OCI-LY7 (cell line): ENCODE measurements around the gene TRMT10A. TPM values are rescaled to one million over a fixed set of nuclear protein-coding genes. Genes with fewer than 3 reads are reported as not detected.

Source experiments
- BruUV-seq: library from RNA; stranded (reverse); fragments of 400-500 nt; replicated peaks from 2 replicates; lab custom pipeline; 2021; lab: Mats Ljungman, UMichigan
- CTCF ChIA-PET: fragments of 300-600 bp; sonication (Branson Sonifier 250); formaldehyde crosslinking; loops from one replicate; lab custom pipeline; 2022; ENCODE audit warnings: antibody characterized with exemption; ENCODE audit not compliant: unreplicated experiment; lab: Charles Lee
- POLR2A ChIA-PET: fragments of 300-600 bp; sonication (Branson Sonifier 250); formaldehyde crosslinking; loops from one replicate; lab custom pipeline; 2022; ENCODE audit warnings: antibody characterized with exemption; lab: Charles Lee
- DNase-seq: peaks from one replicate; pipeline ENCODE4 v3.0.0-alpha.2; 2015; ENCODE audit warnings: low spot score
- H2AFZ ChIP-seq: fragments of 200-600 bp; sonication (generic), shearing (Covaris generic); 2 replicates; pipeline ENCODE4 v1.6.1; 2014; ENCODE audit warnings: mild to moderate bottlenecking, antibody characterized with exemption, low read length, moderate library complexity
- H3K27ac ChIP-seq: fragments of 200-600 bp; sonication (generic); 2 replicates; pipeline ENCODE4 v1.5.1; 2014; ENCODE audit warnings: mixed run types, low read depth, mild to moderate bottlenecking, moderate library complexity, low read length, inconsistent platforms; ENCODE audit not compliant: poor library complexity, severe bottlenecking
- H3K36me3 ChIP-seq: fragments of 200-600 bp; sonication (generic); 2 replicates; pipeline ENCODE4 v1.6.1; 2014; ENCODE audit warnings: mild to moderate bottlenecking, antibody characterized with exemption, low read length, moderate library complexity, mixed read lengths; ENCODE audit not compliant: insufficient read depth
- H3K4me1 ChIP-seq: fragments of 200-600 bp; sonication (generic); 2 replicates; pipeline ENCODE4 v1.5.1; 2014; ENCODE audit warnings: mild to moderate bottlenecking, low read length; ENCODE audit not compliant: insufficient read depth, poor library complexity, severe bottlenecking
- H3K4me2 ChIP-seq: fragments of 200-600 bp; sonication (generic); 2 replicates; pipeline ENCODE4 v1.6.1; 2014; ENCODE audit warnings: mild to moderate bottlenecking, low read length
- H3K4me3 ChIP-seq: fragments of 200-600 bp; sonication (generic); 2 replicates; pipeline ENCODE4 v1.5.1; 2014; ENCODE audit warnings: mild to moderate bottlenecking, low read depth, low read length; ENCODE audit not compliant: poor library complexity, severe bottlenecking
- H3K79me2 ChIP-seq: fragments of 200-600 bp; sonication (generic); 2 replicates; pipeline ENCODE4 v1.6.1; 2016; ENCODE audit warnings: low read depth, mild to moderate bottlenecking, low read length, moderate library complexity, mixed read lengths; ENCODE audit not compliant: insufficient read depth
- H3K9me2 ChIP-seq: fragments of 200-600 bp; sonication (generic); 2 replicates; pipeline ENCODE4 v1.6.1; 2016; ENCODE audit warnings: mild to moderate bottlenecking, low read length, mixed read lengths; ENCODE audit not compliant: insufficient read depth
- H3K9me3 ChIP-seq: fragments of 200-600 bp; sonication (generic); 2 replicates; pipeline ENCODE4 v1.6.1; 2014; ENCODE audit warnings: mild to moderate bottlenecking, mixed run types, low read length, mixed read lengths
- H4K20me1 ChIP-seq: fragments of 200-600 bp; sonication (generic); 2 replicates; pipeline ENCODE4 v1.6.1; 2014; ENCODE audit warnings: mild to moderate bottlenecking, antibody characterized with exemption, low read length, moderate library complexity, mixed read lengths; ENCODE audit not compliant: insufficient read depth
- CTCF ChIP-seq: fragments of 200-600 bp; sonication (generic); conservative IDR thresholded peaks from 2 replicates; pipeline ENCODE4 v1.5.1; 2014; ENCODE audit warnings: mild to moderate bottlenecking, antibody characterized with exemption, low read length, moderate library complexity, mixed read lengths
- EZH2phosphoT487 ChIP-seq: fragments of 200-600 bp; sonication (generic); IDR thresholded peaks from 2 replicates; pipeline ENCODE4 v1.6.1; 2018; ENCODE audit warnings: low read depth, borderline replicate concordance, mild to moderate bottlenecking, mixed run types, antibody characterized with exemption, low read length, moderate library complexity, mixed read lengths
- intact Hi-C: fragments of 100-400 bp; cut with micrococcal nuclease; formaldehyde crosslinking; loops from one replicate; pipeline ENCODE4 v1.10.0; 2022; ENCODE audit not compliant: unreplicated experiment
- total RNA-seq, 2 experiments: library from RNA; depleted of rRNA in 1 of 2; stranded (reverse); fragments of >200 nt in 1 of 2; shearing (Covaris generic) in 1 of 2; gene quantifications; 2 replicates each; pipeline ENCODE4 v1.2.3, GENCODE V29; 2014 to 2022

Gene TRMT10A
- total RNA-seq, 2 experiments from 2014 or later = 7.9 to 18.8 TPM

GRCh38 chr4:99573735-99574368 is 10.0 kb upstream of the TRMT10A start:
- intact Hi-C loops = no loop called here
- Histone ChIP-seq H3K9me3 (no peaks in the 10 kb centered on the region), H2AFZ (no peak overlapping the region), H3K4me1 (peaks cover 8% of the 10 kb centered on the region), H3K79me2 (no peaks in the 10 kb centered on the region), H3K27ac (no peak overlapping the region), H3K4me3 (no peak overlapping the region), H4K20me1 (no peaks in the 10 kb centered on the region), H3K4me2 (no peak overlapping the region), H3K9me2 (no peaks in the 10 kb centered on the region), H3K36me3 (no peaks in the 10 kb centered on the region)
- DNase-seq = no peak
- POLR2A ChIA-PET = interaction anchor here (0.7 to 1.8 kb wide), 4 partner anchors 10 to 316 kb away, joined by 3 to 7 read pairs (median 4); partner anchors contain the start of gene TRMT10A
- CTCF ChIA-PET = no interaction called here
- TF ChIP-seq CTCF = no peak
- TF ChIP-seq EZH2phosphoT487 = no peak
- no TSS peak for BruUV-seq

DNA sequence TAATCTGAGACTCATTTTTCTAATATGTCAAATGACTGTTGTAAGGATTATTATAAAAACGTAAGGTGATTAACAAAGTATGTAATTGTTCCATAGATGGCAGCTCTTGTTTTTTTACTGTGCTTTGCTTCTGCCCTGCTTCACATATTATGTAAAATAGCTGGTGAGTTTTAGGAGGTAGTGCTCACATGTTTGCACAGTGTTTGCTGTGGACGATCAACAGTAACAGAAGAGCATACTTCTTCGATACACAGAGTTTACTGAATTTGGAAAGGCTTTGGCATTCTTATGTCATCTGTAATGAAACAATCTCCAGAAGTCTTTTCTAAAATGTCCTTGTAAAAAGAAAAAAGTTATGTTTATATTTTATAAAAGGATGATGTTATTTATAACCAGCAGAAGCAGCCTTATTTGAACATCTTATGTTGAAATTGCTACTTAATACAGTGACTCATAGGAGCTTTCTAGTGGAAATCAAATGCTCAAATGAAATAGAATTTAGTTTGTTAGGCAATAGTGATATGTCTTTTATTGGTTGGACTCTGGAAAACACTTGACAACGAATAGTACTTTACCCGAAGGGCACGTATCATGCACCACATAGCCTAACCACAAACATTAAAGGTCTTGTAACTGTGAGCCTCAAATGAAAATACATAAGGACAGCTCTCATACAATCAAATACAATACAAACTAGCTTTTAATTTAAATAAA is 8.8 kb upstream of the TRMT10A start:
- H3K9me2 ChIP-seq = no peaks in the 10 kb centered on the region
- H3K4me3 ChIP-seq = no peak overlapping the region
- intact Hi-C loops = no loop called here
- H3K4me2 ChIP-seq = no peak overlapping the region
- ChIA-PET POLR2A (interaction anchor here (0.6 to 1.8 kb wide), 5 partner anchors 9 to 317 kb away, joined by 3 to 7 read pairs (median 4); partner anchors contain the start of gene TRMT10A), CTCF (no interaction called here)
- no peak for DNase-seq
- no peak overlapping the region for H2AFZ ChIP-seq
- H3K4me1 ChIP-seq = peaks cover 8% of the 10 kb centered on the region
- H3K9me3 ChIP-seq = no peaks in the 10 kb centered on the region
- H3K27ac ChIP-seq = no peak overlapping the region
- H3K36me3 ChIP-seq = no peaks in the 10 kb centered on the region
- TF ChIP-seq EZH2phosphoT487 (no peak), CTCF (no peak)
- H3K79me2 ChIP-seq = no peaks in the 10 kb centered on the region
- BruUV-seq = no TSS peak
- no peaks in the 10 kb centered on the region for H4K20me1 ChIP-seq
